HG03095 (cell line): ENCODE results near the gene RHOG.

ENCODE experiments used
- ATAC-seq: cut with Tn5 transposase; IDR thresholded peaks from one replicate; pipeline ENCODE4 v1.9.1; 2021; ENCODE audit warnings: moderate library complexity; ENCODE audit not compliant: unreplicated experiment

The RHOG gene

DNA sequence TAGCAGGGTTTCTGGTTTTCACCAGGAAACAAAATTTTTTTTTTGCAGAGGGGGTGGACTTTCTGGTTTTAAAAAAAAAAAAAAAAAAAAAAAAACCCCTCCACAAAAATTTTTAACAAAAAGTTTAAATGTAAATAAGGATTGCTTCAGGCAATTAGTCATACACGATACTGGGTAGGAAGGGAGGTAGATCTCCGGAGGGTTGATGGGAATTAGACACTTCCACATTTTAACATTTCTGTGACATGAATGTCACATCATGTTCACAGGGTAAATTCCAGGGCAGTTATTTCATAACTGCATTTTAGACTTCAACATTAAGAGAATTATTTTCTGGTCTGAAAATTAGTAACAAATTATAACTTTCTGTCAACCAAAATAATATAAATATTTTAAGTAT is 59.3 kb downstream of the RHOG start:
- no peak for ATAC-seq
